HL-60 (cell line): ENCODE measurements around the gene COL4A4.

ENCODE experiments used
- CTCF ChIP-seq: IDR thresholded peaks from one replicate; pipeline ENCODE4 v1.5.1; 2011; ENCODE audit warnings: low read length, control low read depth, inconsistent platforms; ENCODE audit not compliant: insufficient read depth
- GABPA ChIP-seq: IDR thresholded peaks from 2 replicates; pipeline ENCODE4 v1.6.1; 2012; ENCODE audit warnings: low read depth
- POLR2AphosphoS5 ChIP-seq: IDR thresholded peaks from 2 replicates; pipeline ENCODE4 v1.6.1; 2012; ENCODE audit warnings: low read depth
- SPI1 ChIP-seq: IDR thresholded peaks from 2 replicates; pipeline ENCODE4 v1.6.1; 2012; ENCODE audit warnings: low read depth, mild to moderate bottlenecking, borderline replicate concordance
- TF ChIP-seq, protein P1 (sequence below): IDR thresholded peaks from 2 replicates; pipeline ENCODE4 v1.6.1; 2012; ENCODE audit warnings: low read depth; ENCODE audit not compliant: insufficient replicate concordance

- TF ChIP-seq CTCF (no peak), POLR2AphosphoS5 (no peak), SPI1 (no peak), GABPA (no peak)
- TF ChIP-seq, protein P1, sequence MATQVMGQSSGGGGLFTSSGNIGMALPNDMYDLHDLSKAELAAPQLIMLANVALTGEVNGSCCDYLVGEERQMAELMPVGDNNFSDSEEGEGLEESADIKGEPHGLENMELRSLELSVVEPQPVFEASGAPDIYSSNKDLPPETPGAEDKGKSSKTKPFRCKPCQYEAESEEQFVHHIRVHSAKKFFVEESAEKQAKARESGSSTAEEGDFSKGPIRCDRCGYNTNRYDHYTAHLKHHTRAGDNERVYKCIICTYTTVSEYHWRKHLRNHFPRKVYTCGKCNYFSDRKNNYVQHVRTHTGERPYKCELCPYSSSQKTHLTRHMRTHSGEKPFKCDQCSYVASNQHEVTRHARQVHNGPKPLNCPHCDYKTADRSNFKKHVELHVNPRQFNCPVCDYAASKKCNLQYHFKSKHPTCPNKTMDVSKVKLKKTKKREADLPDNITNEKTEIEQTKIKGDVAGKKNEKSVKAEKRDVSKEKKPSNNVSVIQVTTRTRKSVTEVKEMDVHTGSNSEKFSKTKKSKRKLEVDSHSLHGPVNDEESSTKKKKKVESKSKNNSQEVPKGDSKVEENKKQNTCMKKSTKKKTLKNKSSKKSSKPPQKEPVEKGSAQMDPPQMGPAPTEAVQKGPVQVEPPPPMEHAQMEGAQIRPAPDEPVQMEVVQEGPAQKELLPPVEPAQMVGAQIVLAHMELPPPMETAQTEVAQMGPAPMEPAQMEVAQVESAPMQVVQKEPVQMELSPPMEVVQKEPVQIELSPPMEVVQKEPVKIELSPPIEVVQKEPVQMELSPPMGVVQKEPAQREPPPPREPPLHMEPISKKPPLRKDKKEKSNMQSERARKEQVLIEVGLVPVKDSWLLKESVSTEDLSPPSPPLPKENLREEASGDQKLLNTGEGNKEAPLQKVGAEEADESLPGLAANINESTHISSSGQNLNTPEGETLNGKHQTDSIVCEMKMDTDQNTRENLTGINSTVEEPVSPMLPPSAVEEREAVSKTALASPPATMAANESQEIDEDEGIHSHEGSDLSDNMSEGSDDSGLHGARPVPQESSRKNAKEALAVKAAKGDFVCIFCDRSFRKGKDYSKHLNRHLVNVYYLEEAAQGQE, result no peak
These were observed 46.2 kb downstream of the COL4A4 start for GRCh38 chr2:227117852-227118251.
